Measurements from ENCODE around the gene ZMIZ1. TPM values are rescaled to one million over a fixed set of nuclear protein-coding genes. Genes with fewer than 3 reads are reported as not detected.

ZMIZ1 gene
- polyA plus RNA-seq, 2 of the 4 experiments (the other 2 are of a cell fraction): 8.1 to 30.3 TPM

DNA sequence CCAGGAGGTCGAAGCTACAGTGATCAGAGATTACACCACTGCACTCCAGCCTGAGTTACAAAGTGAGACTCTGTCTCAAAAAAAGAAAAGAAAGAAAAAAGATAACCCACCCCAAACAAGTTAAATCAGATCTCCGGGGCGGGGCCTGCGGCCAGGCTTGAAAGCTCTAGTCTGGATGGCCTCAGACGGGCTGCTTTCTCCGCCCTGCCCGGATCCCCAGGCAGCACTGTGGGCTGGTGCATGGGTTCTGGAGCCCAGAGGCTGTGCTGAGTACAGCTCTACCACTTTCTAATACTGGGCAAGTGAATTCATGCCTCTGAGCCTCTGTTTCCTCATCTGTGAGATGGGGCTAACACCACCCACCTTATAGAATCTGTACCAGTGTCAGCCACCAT lies 83.7 kb downstream of the ZMIZ1 start:
- TF ChIP-seq HOXA7 (CRISPR knock-in tag; IDR thresholded peaks at IDR 0.05) (no peak), KDM1A (IDR thresholded peaks at IDR 0.05; ENCODE audit: low read depth) (peak; percentile 48; the same call in 1 of the 2 replicates)
- Histone ChIP-seq H3K27ac (peak overlapping the region; percentile 98 to 99), H3K4me1 (peaks cover 99% of the 10 kb centered on the region), H3K4me3 (no peak overlapping the region), H3K9me3 (no peaks in the 10 kb centered on the region), H3K4me2 (peak overlapping the region; percentile 74)
- CTCF ChIA-PET: interaction anchor here (1.2 to 7.7 kb wide), 8 partner anchors 11 to 85 kb away, joined by 3 to 92 read pairs (median 8); no protein-coding TSS in a partner anchor
- WGBS (ENCODE audit: missing lambda C conversion rate): 52% methylated on average over 7 of the region's 7 CpGs
- ATAC-seq (no peak), FAIRE-seq (no peak), DNase-seq (ENCODE audit: low read depth in 1 of 2, low spot score in 1 of 2) (no peak)
- POLR2A ChIA-PET: interaction anchor here (1.0 to 1.8 kb wide), 3 partner anchors 11 to 178 kb away, joined by 4 to 7 read pairs (median 4); no protein-coding TSS in a partner anchor

DNA sequence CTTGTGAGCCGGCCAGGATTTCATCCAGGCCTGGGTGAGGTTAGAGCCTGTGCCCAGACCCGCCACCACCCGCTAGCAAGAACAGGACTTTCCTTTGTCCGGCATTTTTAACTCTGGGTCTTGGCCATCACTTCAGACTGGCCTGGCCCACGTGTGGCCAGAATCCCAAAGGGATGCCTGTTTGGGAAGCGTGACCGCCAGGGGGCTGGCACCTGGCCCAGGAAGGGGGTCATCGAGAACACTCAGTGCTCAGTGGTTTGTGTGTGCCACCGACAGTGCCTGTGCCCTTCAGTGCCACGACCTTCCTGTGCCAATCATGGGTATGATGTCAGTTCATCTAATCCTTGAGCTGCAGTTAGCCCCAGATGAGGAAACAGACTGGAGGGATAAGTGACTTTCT lies 85.0 kb downstream of the ZMIZ1 start:
- no peak for TF ChIP-seq NR3C1 (IDR thresholded peaks at IDR 0.05)
- TF ChIP-seq ZFP36 (IDR thresholded peaks at IDR 0.05; ENCODE audit: borderline replicate concordance, partially characterized antibody): no peak
- no peak for TF ChIP-seq RAD21 (conservative IDR thresholded peaks at IDR 0.05 in 1 of 2, IDR thresholded peaks at IDR 0.05 in 1 of 2)
- no peak for TF ChIP-seq RARB (CRISPR knock-in tag; IDR thresholded peaks at IDR 0.05)
- no peak for TF ChIP-seq BHLHE40 (IDR thresholded peaks at IDR 0.05; ENCODE audit: low read depth, low read length)
- no peak for TF ChIP-seq HOXB5 (CRISPR knock-in tag; IDR thresholded peaks at IDR 0.05)
- no peak for TF ChIP-seq POLR2A (IDR thresholded peaks at IDR 0.05; ENCODE audit: low read length)
- TF ChIP-seq RNF2 (IDR thresholded peaks at IDR 0.05; ENCODE audit: borderline replicate concordance, low read depth): no peak
- no peak for TF ChIP-seq MAFK (IDR thresholded peaks at IDR 0.05; ENCODE audit: partially characterized antibody)
- TF ChIP-seq EHMT2 (IDR thresholded peaks at IDR 0.05; ENCODE audit: low read depth): no peak
- Histone ChIP-seq H3K27ac (peak overlapping the region; percentile 98 to 99), H3K9me3 (no peaks in the 10 kb centered on the region), H3K4me2 (no peak overlapping the region), H3K4me1 (peaks cover 99% of the 10 kb centered on the region), H3K4me3 (no peak overlapping the region)
- DNase-seq (ENCODE audit: low read depth in 1 of 2, low spot score in 1 of 2): no peak
- ATAC-seq: no peak
- WGBS (ENCODE audit: missing lambda C conversion rate): 91% methylated on average over 8 of the region's 10 CpGs
- no peak for FAIRE-seq
- ChIA-PET CTCF (interaction anchor here (1.5 to 7.7 kb wide), 2 partner anchors 30 to 42 kb away, joined by 3 to 92 read pairs; no protein-coding TSS in a partner anchor), POLR2A (no interaction called here)

GRCh38 chr10:79155301-79156081 lies 86.7 kb downstream of the ZMIZ1 start:
- POLR2A ChIA-PET: no interaction called here
- Histone ChIP-seq H3K9me3 (no peaks in the 10 kb centered on the region), H3K4me3 (no peak overlapping the region), H3K4me1 (peaks cover 100% of the 10 kb centered on the region), H3K4me2 (peak overlapping the region; percentile 46), H3K27ac (peak overlapping the region; percentile 98 to 99)
- TF ChIP-seq RAD21 (conservative IDR thresholded peaks at IDR 0.05 in 1 of 2, IDR thresholded peaks at IDR 0.05 in 1 of 2) (peak; percentile 30 to 34; a peak in 2 of 5 replicates), CBX8 (IDR thresholded peaks at IDR 0.05) (no peak), ZC3H11A (IDR thresholded peaks at IDR 0.05) (no peak), ELK1 (IDR thresholded peaks at IDR 0.05; ENCODE audit: low read depth, low read length) (no peak), HOXB13 (CRISPR knock-in tag; IDR thresholded peaks at IDR 0.05; ENCODE audit: low read depth) (0 out of 2 replicates have a peak, but pooled peaks have one; percentile 33), SREBF2 (IDR thresholded peaks at IDR 0.05) (no peak), SMC3 (IDR thresholded peaks at IDR 0.05) (0 out of 3 replicates have a peak, but pooled peaks have one; percentile 32)
- TF ChIP-seq, protein P1, sequence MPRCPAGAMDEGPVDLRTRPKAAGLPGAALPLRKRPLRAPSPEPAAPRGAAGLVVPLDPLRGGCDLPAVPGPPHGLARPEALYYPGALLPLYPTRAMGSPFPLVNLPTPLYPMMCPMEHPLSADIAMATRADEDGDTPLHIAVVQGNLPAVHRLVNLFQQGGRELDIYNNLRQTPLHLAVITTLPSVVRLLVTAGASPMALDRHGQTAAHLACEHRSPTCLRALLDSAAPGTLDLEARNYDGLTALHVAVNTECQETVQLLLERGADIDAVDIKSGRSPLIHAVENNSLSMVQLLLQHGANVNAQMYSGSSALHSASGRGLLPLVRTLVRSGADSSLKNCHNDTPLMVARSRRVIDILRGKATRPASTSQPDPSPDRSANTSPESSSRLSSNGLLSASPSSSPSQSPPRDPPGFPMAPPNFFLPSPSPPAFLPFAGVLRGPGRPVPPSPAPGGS (IDR thresholded peaks at IDR 0.05): no peak
- TF ChIP-seq, protein P2, sequence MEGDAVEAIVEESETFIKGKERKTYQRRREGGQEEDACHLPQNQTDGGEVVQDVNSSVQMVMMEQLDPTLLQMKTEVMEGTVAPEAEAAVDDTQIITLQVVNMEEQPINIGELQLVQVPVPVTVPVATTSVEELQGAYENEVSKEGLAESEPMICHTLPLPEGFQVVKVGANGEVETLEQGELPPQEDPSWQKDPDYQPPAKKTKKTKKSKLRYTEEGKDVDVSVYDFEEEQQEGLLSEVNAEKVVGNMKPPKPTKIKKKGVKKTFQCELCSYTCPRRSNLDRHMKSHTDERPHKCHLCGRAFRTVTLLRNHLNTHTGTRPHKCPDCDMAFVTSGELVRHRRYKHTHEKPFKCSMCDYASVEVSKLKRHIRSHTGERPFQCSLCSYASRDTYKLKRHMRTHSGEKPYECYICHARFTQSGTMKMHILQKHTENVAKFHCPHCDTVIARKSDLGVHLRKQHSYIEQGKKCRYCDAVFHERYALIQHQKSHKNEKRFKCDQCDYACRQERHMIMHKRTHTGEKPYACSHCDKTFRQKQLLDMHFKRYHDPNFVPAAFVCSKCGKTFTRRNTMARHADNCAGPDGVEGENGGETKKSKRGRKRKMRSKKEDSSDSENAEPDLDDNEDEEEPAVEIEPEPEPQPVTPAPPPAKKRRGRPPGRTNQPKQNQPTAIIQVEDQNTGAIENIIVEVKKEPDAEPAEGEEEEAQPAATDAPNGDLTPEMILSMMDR (IDR thresholded peaks at IDR 0.05): peak; percentile 11; the same call in 2 of the 3 replicates
- TF ChIP-seq, protein P3, sequence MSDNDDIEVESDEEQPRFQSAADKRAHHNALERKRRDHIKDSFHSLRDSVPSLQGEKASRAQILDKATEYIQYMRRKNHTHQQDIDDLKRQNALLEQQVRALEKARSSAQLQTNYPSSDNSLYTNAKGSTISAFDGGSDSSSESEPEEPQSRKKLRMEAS (IDR thresholded peaks at IDR 0.05): peak; percentile 73
- ATAC-seq (no peak), FAIRE-seq (no peak), DNase-seq (ENCODE audit: low read depth in 1 of 2, low spot score in 1 of 2) (no peak)
- CTCF ChIA-PET: interaction anchor here (0.8 to 13.3 kb wide), 6 partner anchors 11 to 53 kb away, joined by 3 to 154 read pairs (median 4); no protein-coding TSS in a partner anchor
- 72% methylated on average over 14 of the region's 14 CpGs for WGBS (ENCODE audit: missing lambda C conversion rate)
